Measurements from ENCODE around the gene CCDC112. TPM values are rescaled to one million over a fixed set of nuclear protein-coding genes. Genes with fewer than 3 reads are reported as not detected.
"Not testable (repeated sequence)": the region's sequence is repeated elsewhere in the genome, so short reads cannot be mapped to it uniquely, and the experiment has no call there.

The CCDC112 gene
- total and polyA plus RNA-seq, 7 donors: 4.6 to 19.4 (median 9.6) TPM

DNA sequence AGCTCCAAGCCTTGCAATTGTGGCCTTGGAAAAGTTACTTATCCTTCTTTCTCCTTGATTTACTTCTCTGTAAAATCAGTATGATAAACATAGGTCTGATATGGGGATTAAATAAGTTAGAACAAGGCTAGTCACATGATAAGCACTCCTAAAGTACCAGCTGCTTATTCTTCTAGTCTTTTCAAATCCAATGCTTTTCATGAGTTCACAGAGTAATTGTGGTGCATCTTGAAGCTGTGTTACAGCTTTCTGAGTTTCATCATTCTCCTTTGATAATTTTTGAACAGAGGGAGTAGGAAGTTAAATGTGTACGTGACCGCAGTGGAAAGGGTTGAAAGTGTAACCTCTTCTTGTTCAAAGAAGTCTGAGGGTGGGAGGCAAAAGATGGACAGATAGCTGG, 38.8 kb upstream of the CCDC112 start:
- no peak for DNase-seq
- TF ChIP-seq POLR2A (IDR thresholded peaks at IDR 0.05) (no peak), CTCF (IDR thresholded peaks at IDR 0.05) (no peak), EP300 (IDR thresholded peaks at IDR 0.05) (no peak), POLR2AphosphoS5 (IDR thresholded peaks at IDR 0.05) (no peak)
- Histone ChIP-seq H3K9me3 (no peaks in the 10 kb centered on the region), H3K27ac (no peak overlapping the region), H3K36me3 (no peaks in the 10 kb centered on the region), H3K4me1 (no peaks in the 10 kb centered on the region), H3K27me3 (no peaks in the 10 kb centered on the region), H3K4me3 (no peak overlapping the region)
- 92 to 97% methylated on average over 2 of the region's 2 CpGs for WGBS, 2 donors
- intact Hi-C loops (cut with DNase I): no loop called here

GRCh38 chr5:115333164-115333563, 36.7 kb upstream of the CCDC112 start:
- H3K9me3 ChIP-seq: no peaks in the 10 kb centered on the region
- H3K4me1 ChIP-seq: no peaks in the 10 kb centered on the region
- intact Hi-C loops (cut with DNase I): no loop called here
- whole genome bisulfite sequencing, 2 donors: 81 to 88% methylated on average over 1 of the region's 1 CpG
- TF ChIP-seq CTCF (IDR thresholded peaks at IDR 0.05) (no peak), EP300 (IDR thresholded peaks at IDR 0.05) (no peak), POLR2A (IDR thresholded peaks at IDR 0.05) (no peak), POLR2AphosphoS5 (IDR thresholded peaks at IDR 0.05) (no peak)
- H3K27me3 ChIP-seq: no peaks in the 10 kb centered on the region
- DNase-seq: no peak
- H3K4me3 ChIP-seq: no peak overlapping the region
- no peak overlapping the region for H3K27ac ChIP-seq
- H3K36me3 ChIP-seq: no peaks in the 10 kb centered on the region

GRCh38 chr5:115330830-115331229, 34.4 kb upstream of the CCDC112 start:
- TF ChIP-seq EP300 (IDR thresholded peaks at IDR 0.05) (no peak), CTCF (IDR thresholded peaks at IDR 0.05) (no peak), POLR2A (IDR thresholded peaks at IDR 0.05) (no peak), POLR2AphosphoS5 (IDR thresholded peaks at IDR 0.05) (no peak)
- Histone ChIP-seq H3K36me3 (no peaks in the 10 kb centered on the region), H3K4me3 (no peak overlapping the region), H3K4me1 (peaks cover 0 to 2% (median 0%) of the 10 kb centered on the region in 4 donors), H3K27ac (no peak overlapping the region), H3K27me3 (no peaks in the 10 kb centered on the region), H3K9me3 (no peaks in the 10 kb centered on the region)
- intact Hi-C loops (cut with DNase I): no loop called here
- WGBS, 2 donors: 62 to 78% methylated on average over 2 of the region's 2 CpGs
- DNase-seq: no peak

GRCh38 chr5:115329475-115329874, 33.0 kb upstream of the CCDC112 start:
- no peak for DNase-seq
- Histone ChIP-seq H3K4me1 (peaks cover 0 to 3% (median 0%) of the 10 kb centered on the region in 4 donors), H3K27ac (no peak overlapping the region), H3K27me3 (no peaks in the 10 kb centered on the region), H3K9me3 (no peaks in the 10 kb centered on the region), H3K36me3 (no peaks in the 10 kb centered on the region), H3K4me3 (no peak overlapping the region)
- TF ChIP-seq CTCF (IDR thresholded peaks at IDR 0.05) (no peak), POLR2A (IDR thresholded peaks at IDR 0.05) (no peak), EP300 (IDR thresholded peaks at IDR 0.05) (no peak), POLR2AphosphoS5 (IDR thresholded peaks at IDR 0.05) (no peak)
- 81 to 87% methylated on average over 8 of the region's 8 CpGs for WGBS, 2 donors
- intact Hi-C loops (cut with DNase I): no loop called here

DNA sequence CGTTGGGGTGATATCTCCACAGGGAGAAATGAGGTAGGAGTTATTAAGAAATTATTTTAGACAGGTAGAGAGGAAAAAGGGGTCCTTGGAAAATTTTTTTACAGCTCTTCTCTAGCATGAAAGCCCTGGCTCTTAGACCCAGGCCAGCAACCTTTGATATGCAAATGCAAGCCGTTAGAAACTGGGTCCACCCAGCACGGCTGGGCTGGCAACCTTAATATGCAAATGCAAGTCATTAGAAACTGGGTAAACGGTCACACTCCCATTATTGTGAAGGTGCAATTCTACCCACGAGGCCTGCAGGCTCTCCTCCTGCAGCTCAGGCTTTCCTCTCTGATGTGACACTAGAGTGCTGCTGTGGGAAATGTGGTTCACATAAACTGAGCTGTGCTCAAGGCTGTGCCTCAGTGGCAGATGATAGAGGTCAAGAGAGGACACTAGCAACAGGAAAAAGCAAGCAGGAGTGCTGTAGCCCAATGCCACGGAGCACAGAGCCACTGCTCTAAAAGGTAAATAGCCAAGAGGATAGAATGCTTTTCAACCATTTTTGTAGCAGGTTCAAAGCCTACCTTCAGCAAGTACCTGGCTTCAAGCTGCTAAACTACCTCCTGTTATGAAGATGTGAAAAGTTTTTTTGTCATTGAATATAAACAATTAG, 32.3 kb upstream of the CCDC112 start:
- H3K36me3 ChIP-seq; H3K27ac ChIP-seq; H3K4me3 ChIP-seq; H3K9me3 ChIP-seq; H3K27me3 ChIP-seq; H3K4me1 ChIP-seq; DNase-seq; intact Hi-C loops (cut with DNase I): not testable (repeated sequence)
- 20 to 39% methylated on average over 6 of the region's 6 CpGs for WGBS, 2 donors
